Bladder microvascular endothelial cell (primary cell): ENCODE measurements around the gene ZNF526. TPM values are rescaled to one million over a fixed set of nuclear protein-coding genes. Genes with fewer than 3 reads are reported as not detected.

Source experiments
- total RNA-seq: library from RNA; depleted of rRNA; stranded (reverse); fragments of >200 nt; gene quantifications from 2 replicates; pipeline ENCODE4 v1.2.3, GENCODE V29; 2014

Gene ZNF526, protein sequence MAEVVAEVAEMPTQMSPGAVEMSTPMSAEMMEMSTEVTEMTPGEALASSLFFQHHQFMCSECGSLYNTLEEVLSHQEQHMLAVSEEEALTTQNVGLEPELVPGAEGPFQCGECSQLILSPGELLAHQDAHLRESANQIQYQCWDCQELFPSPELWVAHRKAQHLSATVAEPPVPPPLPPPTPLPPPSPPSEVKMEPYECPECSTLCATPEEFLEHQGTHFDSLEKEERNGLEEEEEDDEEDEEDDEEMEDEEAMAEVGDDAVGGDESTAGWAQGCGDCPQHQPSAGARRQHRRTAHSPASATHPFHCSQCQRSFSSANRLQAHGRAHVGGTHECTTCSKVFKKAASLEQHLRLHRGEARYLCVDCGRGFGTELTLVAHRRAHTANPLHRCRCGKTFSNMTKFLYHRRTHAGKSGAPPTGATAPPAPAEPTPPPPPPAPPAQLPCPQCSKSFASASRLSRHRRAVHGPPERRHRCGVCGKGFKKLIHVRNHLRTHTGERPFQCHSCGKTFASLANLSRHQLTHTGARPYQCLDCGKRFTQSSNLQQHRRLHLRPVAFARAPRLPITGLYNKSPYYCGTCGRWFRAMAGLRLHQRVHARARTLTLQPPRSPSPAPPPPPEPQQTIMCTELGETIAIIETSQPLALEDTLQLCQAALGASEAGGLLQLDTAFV
- total RNA-seq = 6.0 and 11.6 TPM in 2 replicates

DNA sequence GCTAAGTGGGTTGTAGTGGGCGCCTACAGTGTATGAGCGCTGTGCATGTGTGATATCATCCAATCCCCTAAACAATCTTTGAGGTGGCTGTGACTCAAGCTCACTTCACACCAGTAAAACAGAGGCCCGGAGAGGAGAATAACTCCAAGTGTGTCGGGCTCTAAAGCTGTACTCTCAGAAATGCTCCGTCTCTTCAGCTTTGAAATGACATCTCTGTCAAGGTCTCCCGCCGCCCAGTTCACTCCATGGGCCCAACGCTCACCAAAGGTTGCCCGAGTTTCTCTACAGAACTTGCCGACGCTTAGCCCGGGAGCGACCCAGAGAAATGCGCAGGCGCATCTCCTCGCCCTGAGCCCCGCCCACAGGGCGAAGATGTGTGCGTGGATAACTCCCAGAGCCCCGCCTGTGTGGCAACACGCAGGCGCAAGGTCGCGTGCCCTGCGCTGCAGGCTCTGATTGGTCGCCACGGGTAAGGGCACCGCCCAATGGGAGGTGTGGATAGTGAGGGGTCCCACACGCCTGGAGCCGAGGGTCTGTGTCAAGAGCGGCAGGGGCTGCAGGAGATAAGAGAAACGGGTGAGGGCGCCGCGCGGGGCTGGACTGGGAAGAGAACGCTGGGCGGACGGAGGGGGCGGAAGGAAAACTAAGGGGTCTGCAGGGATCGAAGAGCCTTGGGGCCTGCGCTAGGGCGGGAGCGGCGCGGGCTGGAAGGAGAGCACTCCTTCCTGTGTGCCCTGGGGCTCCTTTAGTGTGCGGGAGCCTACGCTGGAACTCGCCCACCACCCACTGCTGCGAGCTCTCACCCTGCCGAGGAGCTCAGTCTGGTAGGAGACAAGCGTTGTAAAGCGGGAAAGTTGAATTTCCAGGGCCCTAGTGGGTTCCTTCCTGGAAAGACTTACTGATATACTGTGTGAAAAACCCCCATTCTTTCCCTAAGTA lies at the start of gene ZNF526:
ZNF526 (plus strand) TSS at position 501 of the 939 bp plus-strand sequence. CDS start 4,092 bp downstream, outside the sequence.

DNA sequence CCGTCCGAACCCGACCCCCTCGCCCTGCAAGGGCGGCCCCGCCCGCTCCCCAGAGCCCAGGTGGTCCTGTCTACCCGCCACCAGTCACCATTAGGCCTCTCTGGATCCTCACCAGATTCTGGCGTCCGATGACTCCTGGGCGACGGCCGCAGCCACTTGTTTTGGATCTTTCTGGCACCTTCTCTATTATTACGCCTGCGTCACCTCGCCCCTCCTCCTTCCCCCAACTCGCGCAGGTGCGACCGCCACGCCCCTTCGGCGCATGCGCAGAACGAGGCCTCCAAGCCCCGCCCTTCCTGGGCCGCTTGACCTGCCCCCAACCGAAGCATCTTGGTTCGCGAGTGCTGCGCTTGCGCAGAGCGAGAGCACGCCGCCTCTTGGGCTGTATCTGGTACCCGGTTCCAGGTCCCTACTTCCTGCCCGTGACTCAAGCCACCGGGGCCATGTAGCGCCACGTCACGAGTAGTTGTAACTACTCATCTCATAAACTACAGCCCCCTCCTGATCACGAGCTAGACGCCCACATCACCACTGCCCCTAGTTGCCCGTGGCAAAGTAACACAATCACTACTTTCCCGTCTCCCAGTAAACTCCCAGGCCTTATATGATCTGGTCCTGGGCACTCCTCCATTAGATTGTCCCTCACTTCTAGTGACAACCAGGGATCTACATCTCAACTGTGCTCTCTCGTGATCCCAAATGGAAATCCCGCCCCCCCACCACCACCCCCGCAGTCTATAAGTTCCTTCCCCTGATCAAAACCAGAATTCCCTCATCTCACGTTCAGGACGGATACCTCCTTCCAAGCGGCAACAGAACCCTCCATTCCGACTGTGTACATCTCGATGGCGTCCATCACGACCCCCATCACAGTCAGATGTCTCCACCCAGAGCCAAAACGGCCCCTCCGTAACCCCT lies 2.3 kb upstream of the ZNF526 start, which contains the start of gene DEDD2:
DEDD2 (minus strand) TSS at position 158 of the 918 bp plus-strand sequence. CDS start 670 bp downstream, outside the sequence.

GRCh38 chr19:42242512-42243409 lies 22.6 kb downstream of the ZNF526 start, which contains the start of gene GSK3A:
TSS of gene GSK3A (minus strand) at chr19:42242602. CDS start at chr19:42242465, 137 bp downstream.

GRCh38 chr19:42254850-42255765 lies 35.0 kb downstream of the ZNF526 start, which contains the start of gene ERF:
TSS of gene ERF (minus strand) at chr19:42255128. CDS start at chr19:42254999, 129 bp downstream.

DNA sequence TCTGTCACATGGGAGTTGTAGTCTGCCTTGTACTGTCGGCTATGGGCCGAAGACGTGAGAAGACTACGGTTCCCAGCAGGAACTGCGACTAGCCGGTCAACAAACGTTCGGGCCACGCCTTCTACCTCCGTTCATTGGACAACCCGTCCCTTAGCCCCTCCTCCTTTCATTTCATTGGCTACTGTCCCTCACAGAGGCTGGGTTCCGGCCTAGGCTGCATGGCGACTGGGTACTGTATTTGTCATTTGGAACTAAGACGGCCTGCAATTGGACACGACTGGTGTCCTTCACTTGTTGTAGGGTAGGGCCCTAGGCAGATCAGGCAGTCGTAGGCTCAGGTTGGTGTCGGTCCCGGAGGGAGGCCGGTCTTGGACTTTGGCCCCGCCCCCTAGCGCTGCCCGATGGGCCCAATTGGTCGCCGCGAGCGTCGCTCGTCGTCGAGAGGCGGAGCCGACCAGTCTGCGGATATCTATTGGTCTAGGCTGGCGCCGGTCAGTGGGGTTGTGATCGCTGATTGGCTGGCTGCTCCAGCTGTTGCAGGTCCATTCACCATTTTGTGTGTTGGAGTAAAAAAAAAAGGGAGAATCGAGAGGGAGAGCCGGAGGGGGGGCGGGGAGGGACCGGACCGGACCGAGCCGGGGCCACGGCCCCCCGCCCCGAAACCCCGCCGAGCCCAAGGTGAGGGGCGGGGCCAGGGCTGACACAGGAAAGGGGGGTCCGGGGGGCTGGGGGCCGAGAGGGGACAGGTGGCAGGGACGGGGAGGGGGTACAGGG lies 48.8 kb downstream of the ZNF526 start, which contains the start of gene CIC:
CIC (plus strand) TSS at position 549 of the 774 bp plus-strand sequence. CDS start 2,532 bp downstream, outside the sequence.

Other genes starting within 250 kb of the ZNF526 start
- gene ATP1A3, start 226.1 kb upstream of the ZNF526 start, total RNA-seq = under 0.01 TPM in 1 of 2 replicates, not detected in the other
- gene GRIK5, start 150.1 kb upstream of the ZNF526 start, total RNA-seq = 0.06 TPM in 1 of 2 replicates, not detected in the other
- 8.1 and 16.1 TPM in 2 replicates for gene ZNF574, start 144.1 kb upstream of the ZNF526 start, total RNA-seq
- 0.16 and 1.4 TPM in 2 replicates for gene POU2F2, start 87.9 kb upstream of the ZNF526 start, total RNA-seq
- 18.8 and 20.5 TPM in 2 replicates for gene DEDD2, start 2.6 kb upstream of the ZNF526 start, total RNA-seq
- 9.4 and 23.6 TPM in 2 replicates for gene GSK3A, start 22.3 kb downstream of the ZNF526 start, total RNA-seq
- 24.6 and 43.7 TPM in 2 replicates for gene ERF, start 34.8 kb downstream of the ZNF526 start, total RNA-seq
- 16.2 and 27.6 TPM in 2 replicates for gene CIC, start 48.9 kb downstream of the ZNF526 start, total RNA-seq
- 0.32 and 0.38 TPM in 2 replicates for gene PRR19, start 81.8 kb downstream of the ZNF526 start, total RNA-seq
- 36.3 and 40.8 TPM in 2 replicates for gene PAFAH1B3, start 82.3 kb downstream of the ZNF526 start, total RNA-seq
- not detected in 2 replicates for gene TMEM145, start 93.0 kb downstream of the ZNF526 start, total RNA-seq
- gene MEGF8, start 105.3 kb downstream of the ZNF526 start, total RNA-seq = 20.2 and 59.2 TPM in 2 replicates
- not detected in 2 replicates for gene CNFN, start 170.0 kb downstream of the ZNF526 start, total RNA-seq
- gene LIPE, start 207.1 kb downstream of the ZNF526 start, total RNA-seq = 8.7 and 9.4 TPM in 2 replicates
- gene CXCL17, start 222.6 kb downstream of the ZNF526 start, total RNA-seq = not detected in 2 replicates